OCI-LY7 (cell line): ENCODE data around the gene ZDHHC1. TPM values are rescaled to one million over a fixed set of nuclear protein-coding genes. Genes with fewer than 3 reads are reported as not detected.

Source experiments
- BruUV-seq: library from RNA; stranded (reverse); fragments of 400-500 nt; replicated peaks from 2 replicates; lab custom pipeline; 2021; lab: Mats Ljungman, UMichigan
- CTCF ChIA-PET: fragments of 300-600 bp; sonication (Branson Sonifier 250); formaldehyde crosslinking; loops from one replicate; lab custom pipeline; 2022; ENCODE audit warnings: antibody characterized with exemption; ENCODE audit not compliant: unreplicated experiment; lab: Charles Lee
- POLR2A ChIA-PET: fragments of 300-600 bp; sonication (Branson Sonifier 250); formaldehyde crosslinking; loops from one replicate; lab custom pipeline; 2022; ENCODE audit warnings: antibody characterized with exemption; lab: Charles Lee
- DNase-seq: peaks from one replicate; pipeline ENCODE4 v3.0.0-alpha.2; 2015; ENCODE audit warnings: low spot score
- H2AFZ ChIP-seq: fragments of 200-600 bp; sonication (generic), shearing (Covaris generic); 2 replicates; pipeline ENCODE4 v1.6.1; 2014; ENCODE audit warnings: mild to moderate bottlenecking, antibody characterized with exemption, low read length, moderate library complexity
- H3K27ac ChIP-seq: fragments of 200-600 bp; sonication (generic); 2 replicates; pipeline ENCODE4 v1.5.1; 2014; ENCODE audit warnings: mixed run types, low read depth, mild to moderate bottlenecking, moderate library complexity, low read length, inconsistent platforms; ENCODE audit not compliant: poor library complexity, severe bottlenecking
- H3K36me3 ChIP-seq: fragments of 200-600 bp; sonication (generic); 2 replicates; pipeline ENCODE4 v1.6.1; 2014; ENCODE audit warnings: mild to moderate bottlenecking, antibody characterized with exemption, low read length, moderate library complexity, mixed read lengths; ENCODE audit not compliant: insufficient read depth
- H3K4me1 ChIP-seq: fragments of 200-600 bp; sonication (generic); 2 replicates; pipeline ENCODE4 v1.5.1; 2014; ENCODE audit warnings: mild to moderate bottlenecking, low read length; ENCODE audit not compliant: insufficient read depth, poor library complexity, severe bottlenecking
- H3K4me2 ChIP-seq: fragments of 200-600 bp; sonication (generic); 2 replicates; pipeline ENCODE4 v1.6.1; 2014; ENCODE audit warnings: mild to moderate bottlenecking, low read length
- H3K4me3 ChIP-seq: fragments of 200-600 bp; sonication (generic); 2 replicates; pipeline ENCODE4 v1.5.1; 2014; ENCODE audit warnings: mild to moderate bottlenecking, low read depth, low read length; ENCODE audit not compliant: poor library complexity, severe bottlenecking
- H3K79me2 ChIP-seq: fragments of 200-600 bp; sonication (generic); 2 replicates; pipeline ENCODE4 v1.6.1; 2016; ENCODE audit warnings: low read depth, mild to moderate bottlenecking, low read length, moderate library complexity, mixed read lengths; ENCODE audit not compliant: insufficient read depth
- H3K9me2 ChIP-seq: fragments of 200-600 bp; sonication (generic); 2 replicates; pipeline ENCODE4 v1.6.1; 2016; ENCODE audit warnings: mild to moderate bottlenecking, low read length, mixed read lengths; ENCODE audit not compliant: insufficient read depth
- H3K9me3 ChIP-seq: fragments of 200-600 bp; sonication (generic); 2 replicates; pipeline ENCODE4 v1.6.1; 2014; ENCODE audit warnings: mild to moderate bottlenecking, mixed run types, low read length, mixed read lengths
- H4K20me1 ChIP-seq: fragments of 200-600 bp; sonication (generic); 2 replicates; pipeline ENCODE4 v1.6.1; 2014; ENCODE audit warnings: mild to moderate bottlenecking, antibody characterized with exemption, low read length, moderate library complexity, mixed read lengths; ENCODE audit not compliant: insufficient read depth
- EZH2phosphoT487 ChIP-seq: fragments of 200-600 bp; sonication (generic); IDR thresholded peaks from 2 replicates; pipeline ENCODE4 v1.6.1; 2018; ENCODE audit warnings: low read depth, borderline replicate concordance, mild to moderate bottlenecking, mixed run types, antibody characterized with exemption, low read length, moderate library complexity, mixed read lengths
- intact Hi-C: fragments of 100-400 bp; cut with micrococcal nuclease; formaldehyde crosslinking; loops from one replicate; pipeline ENCODE4 v1.10.0; 2022; ENCODE audit not compliant: unreplicated experiment
- total RNA-seq, 2 experiments: library from RNA; depleted of rRNA in 1 of 2; stranded (reverse); fragments of >200 nt in 1 of 2; shearing (Covaris generic) in 1 of 2; gene quantifications; 2 replicates each; pipeline ENCODE4 v1.2.3, GENCODE V29; 2014 to 2022
- TF ChIP-seq, protein P1 (sequence below): fragments of 200-600 bp; sonication (generic); conservative IDR thresholded peaks from 2 replicates; pipeline ENCODE4 v1.5.1; 2014; ENCODE audit warnings: mild to moderate bottlenecking, antibody characterized with exemption, low read length, moderate library complexity, mixed read lengths

ZDHHC1 gene
- total RNA-seq, 2 experiments from 2014 or later: not detected

DNA sequence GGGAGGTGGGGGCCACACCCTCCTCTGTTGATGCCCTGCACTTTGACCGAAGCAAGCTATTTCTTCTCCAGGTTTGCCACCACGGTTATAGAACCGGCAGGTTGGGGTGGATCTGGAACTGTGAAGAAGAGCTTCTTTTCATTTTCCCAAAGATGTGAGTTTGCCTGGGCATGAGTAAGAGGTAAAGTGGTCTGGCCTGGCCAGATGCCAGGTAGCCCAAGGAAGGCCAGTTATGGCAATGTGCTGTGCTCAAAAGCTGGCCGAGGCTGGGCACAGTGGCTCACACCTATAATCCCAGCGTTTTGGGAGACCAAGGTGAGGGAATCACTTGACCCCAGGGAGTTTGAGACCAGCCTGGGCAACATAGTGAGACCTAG is 46.0 kb upstream of the ZDHHC1 start:
- Histone ChIP-seq H3K36me3 (no peaks in the 10 kb centered on the region), H3K27ac (no peak overlapping the region), H3K4me1 (peaks cover 4% of the 10 kb centered on the region), H4K20me1 (no peaks in the 10 kb centered on the region; the same call in 1 of the 2 replicates), H3K9me3 (no peaks in the 10 kb centered on the region), H3K4me3 (no peak overlapping the region), H3K9me2 (no peaks in the 10 kb centered on the region), H2AFZ (no peak overlapping the region), H3K4me2 (no peak overlapping the region), H3K79me2 (no peaks in the 10 kb centered on the region)
- intact Hi-C loops: no loop called here
- TF ChIP-seq, protein P1, sequence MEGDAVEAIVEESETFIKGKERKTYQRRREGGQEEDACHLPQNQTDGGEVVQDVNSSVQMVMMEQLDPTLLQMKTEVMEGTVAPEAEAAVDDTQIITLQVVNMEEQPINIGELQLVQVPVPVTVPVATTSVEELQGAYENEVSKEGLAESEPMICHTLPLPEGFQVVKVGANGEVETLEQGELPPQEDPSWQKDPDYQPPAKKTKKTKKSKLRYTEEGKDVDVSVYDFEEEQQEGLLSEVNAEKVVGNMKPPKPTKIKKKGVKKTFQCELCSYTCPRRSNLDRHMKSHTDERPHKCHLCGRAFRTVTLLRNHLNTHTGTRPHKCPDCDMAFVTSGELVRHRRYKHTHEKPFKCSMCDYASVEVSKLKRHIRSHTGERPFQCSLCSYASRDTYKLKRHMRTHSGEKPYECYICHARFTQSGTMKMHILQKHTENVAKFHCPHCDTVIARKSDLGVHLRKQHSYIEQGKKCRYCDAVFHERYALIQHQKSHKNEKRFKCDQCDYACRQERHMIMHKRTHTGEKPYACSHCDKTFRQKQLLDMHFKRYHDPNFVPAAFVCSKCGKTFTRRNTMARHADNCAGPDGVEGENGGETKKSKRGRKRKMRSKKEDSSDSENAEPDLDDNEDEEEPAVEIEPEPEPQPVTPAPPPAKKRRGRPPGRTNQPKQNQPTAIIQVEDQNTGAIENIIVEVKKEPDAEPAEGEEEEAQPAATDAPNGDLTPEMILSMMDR: no peak
- no peak for TF ChIP-seq EZH2phosphoT487
- no peak for DNase-seq
- BruUV-seq: no TSS peak
- POLR2A ChIA-PET: no interaction called here
- CTCF ChIA-PET: interaction anchor here (0.6 kb wide), 1 partner anchor 435 kb away, joined by 4 read pairs; no protein-coding TSS in a partner anchor

DNA sequence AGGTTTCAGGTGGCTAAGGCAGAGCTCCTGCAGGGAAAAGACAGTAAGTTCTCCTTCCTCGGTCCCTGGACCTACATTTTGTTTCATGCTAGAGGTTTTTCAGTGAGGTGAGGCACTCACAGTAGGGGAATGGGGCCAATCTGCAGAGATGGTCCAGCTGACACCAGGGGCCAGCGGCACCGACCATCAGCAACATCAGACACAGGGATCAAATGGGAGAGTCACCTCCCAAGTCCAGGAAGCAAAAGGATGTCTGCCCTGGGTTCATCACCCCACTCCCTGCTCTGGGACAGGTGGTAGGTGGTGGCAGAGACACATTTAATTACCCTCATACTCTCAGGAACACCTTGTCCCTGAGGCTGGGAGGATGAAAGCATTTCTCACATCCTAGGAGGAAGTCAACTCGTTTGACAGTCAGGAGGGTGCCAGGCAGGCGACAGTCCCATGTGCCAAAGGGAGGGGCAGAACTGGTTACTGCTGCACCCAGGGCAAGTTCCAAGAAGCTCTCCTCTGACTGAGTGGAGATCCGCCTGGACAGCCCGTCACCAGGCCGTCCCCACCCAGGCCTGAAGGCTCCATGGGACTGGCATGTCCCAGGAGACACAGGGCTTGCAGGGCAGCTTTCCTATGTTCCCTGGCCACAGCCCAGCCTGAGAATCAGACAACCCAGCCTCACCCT is 45.5 kb upstream of the ZDHHC1 start:
- BruUV-seq: no TSS peak
- no peak for DNase-seq

More for the DNA sequence above, 45.5 kb upstream of the ZDHHC1 start:
- no peaks in the 10 kb centered on the region for H3K9me3 ChIP-seq
- ChIA-PET POLR2A (no interaction called here), CTCF (no interaction called here)
- TF ChIP-seq, protein P1: no peak
- TF ChIP-seq EZH2phosphoT487: no peak
- intact Hi-C loops: no loop called here
- no peak overlapping the region for H3K27ac ChIP-seq
- H3K4me3 ChIP-seq: no peak overlapping the region
- H3K79me2 ChIP-seq: no peaks in the 10 kb centered on the region
- peaks cover 4% of the 10 kb centered on the region for H3K4me1 ChIP-seq
- no peaks in the 10 kb centered on the region; the same call in 1 of the 2 replicates for H4K20me1 ChIP-seq
- H3K36me3 ChIP-seq: no peaks in the 10 kb centered on the region
- H2AFZ ChIP-seq: no peak overlapping the region
- H3K9me2 ChIP-seq: no peaks in the 10 kb centered on the region
- no peak overlapping the region for H3K4me2 ChIP-seq
